Activated naive CD4-positive, alpha-beta T cell treated with anti-CD3 and anti-CD28 coated beads, Interleukin-2, amount 10 ng/mL, durations not matched to agents 7 days and 5 days (primary cell): Measurements from ENCODE around the gene RARRES1.

ENCODE experiments used
- CTCF ChIA-PET: fragments of 350-600 bp; sonication (Branson Sonifier 250); formaldehyde crosslinking; loops from one replicate; lab custom pipeline; 2021; ENCODE audit warnings: antibody characterized with exemption; lab: Charles Lee
- DNase-seq: peaks from one replicate; pipeline ENCODE4 v3.0.0-alpha.2; 2020
- H3K27ac Mint-ChIP-seq: one replicate; pipeline ENCODE4 v1.8.0; 2021; ENCODE audit warnings: mild to moderate bottlenecking, moderate library complexity, mixed read lengths
- H3K27me3 Mint-ChIP-seq: one replicate; pipeline ENCODE4 v1.8.0; 2021; ENCODE audit warnings: mild to moderate bottlenecking, mixed read lengths
- H3K36me3 Mint-ChIP-seq: one replicate; pipeline ENCODE4 v1.8.0; 2021; ENCODE audit warnings: mixed read lengths
- H3K4me1 Mint-ChIP-seq: one replicate; pipeline ENCODE4 v1.8.0; 2021; ENCODE audit warnings: mixed read lengths
- H3K4me3 Mint-ChIP-seq: one replicate; pipeline ENCODE4 v1.8.0; 2021; ENCODE audit warnings: mild to moderate bottlenecking, moderate library complexity, mixed read lengths
- H3K9me3 Mint-ChIP-seq: one replicate; pipeline ENCODE4 v1.8.0; 2021; ENCODE audit warnings: mixed read lengths

RARRES1 gene

GRCh38 chr3:158735296-158736033 lies 3.2 kb upstream of the RARRES1 start:
- Mint-ChIP-seq H3K4me1 (peaks cover 4% of the 10 kb centered on the region), H3K36me3 (no peaks in the 10 kb centered on the region), H3K27me3 (peaks cover 15% of the 10 kb centered on the region), H3K4me3 (no peak overlapping the region), H3K27ac (no peak overlapping the region), H3K9me3 (peaks cover 7% of the 10 kb centered on the region)
- CTCF ChIA-PET, result interaction anchor here (1.0 to 1.6 kb wide), 2 partner anchors 8 to 56 kb away, joined by 3 to 4 read pairs; no protein-coding TSS in a partner anchor
- no peak for DNase-seq

GRCh38 chr3:158733656-158734055 lies 1.4 kb upstream of the RARRES1 start:
- H3K27ac Mint-ChIP-seq, result no peak overlapping the region
- H3K4me3 Mint-ChIP-seq, result no peak overlapping the region
- peaks cover 7% of the 10 kb centered on the region for H3K9me3 Mint-ChIP-seq
- no peaks in the 10 kb centered on the region for H3K36me3 Mint-ChIP-seq
- peaks cover 8% of the 10 kb centered on the region for H3K4me1 Mint-ChIP-seq
- peaks cover 19% of the 10 kb centered on the region for H3K27me3 Mint-ChIP-seq
- no peak for DNase-seq
- CTCF ChIA-PET, result no interaction called here

DNA sequence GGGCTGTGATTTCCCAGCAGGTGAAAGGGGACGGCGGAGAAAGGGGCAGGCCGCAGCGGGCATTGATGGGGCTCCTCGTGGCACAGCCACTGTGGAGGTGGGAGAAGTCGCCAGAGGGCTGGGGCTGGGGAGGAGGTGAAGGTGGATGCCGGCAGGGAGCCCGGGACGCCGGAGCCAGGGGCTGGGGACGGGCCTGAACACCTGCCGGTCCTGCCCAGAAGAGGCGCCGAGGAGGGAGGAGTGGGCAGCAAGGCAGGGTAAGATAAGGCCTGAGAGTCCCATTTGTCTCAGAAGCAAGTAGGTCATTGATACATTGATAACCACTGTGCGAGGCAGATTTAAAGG lies 571 bp upstream of the RARRES1 start:
- H3K9me3 Mint-ChIP-seq, result peaks cover 7% of the 10 kb centered on the region
- peaks cover 19% of the 10 kb centered on the region for H3K27me3 Mint-ChIP-seq
- no peaks in the 10 kb centered on the region for H3K36me3 Mint-ChIP-seq
- H3K4me3 Mint-ChIP-seq, result no peak overlapping the region
- CTCF ChIA-PET, result no interaction called here
- peaks cover 13% of the 10 kb centered on the region for H3K4me1 Mint-ChIP-seq
- DNase-seq, result no peak
- no peak overlapping the region for H3K27ac Mint-ChIP-seq

- peaks cover 19% of the 10 kb centered on the region for H3K27me3 Mint-ChIP-seq
- H3K4me3 Mint-ChIP-seq, result peak overlapping the region; percentile 50
- DNase-seq, result no peak
- H3K36me3 Mint-ChIP-seq, result no peaks in the 10 kb centered on the region
- peaks cover 7% of the 10 kb centered on the region for H3K9me3 Mint-ChIP-seq
- H3K4me1 Mint-ChIP-seq, result peaks cover 23% of the 10 kb centered on the region
- CTCF ChIA-PET, result interaction anchor here (1.1 kb wide), 1 partner anchor 60 kb away, joined by 5 read pairs; no protein-coding TSS in a partner anchor
- H3K27ac Mint-ChIP-seq, result no peak overlapping the region
Measured at GRCh38 chr3:158731486-158731885, 771 bp downstream of the RARRES1 start.

DNA sequence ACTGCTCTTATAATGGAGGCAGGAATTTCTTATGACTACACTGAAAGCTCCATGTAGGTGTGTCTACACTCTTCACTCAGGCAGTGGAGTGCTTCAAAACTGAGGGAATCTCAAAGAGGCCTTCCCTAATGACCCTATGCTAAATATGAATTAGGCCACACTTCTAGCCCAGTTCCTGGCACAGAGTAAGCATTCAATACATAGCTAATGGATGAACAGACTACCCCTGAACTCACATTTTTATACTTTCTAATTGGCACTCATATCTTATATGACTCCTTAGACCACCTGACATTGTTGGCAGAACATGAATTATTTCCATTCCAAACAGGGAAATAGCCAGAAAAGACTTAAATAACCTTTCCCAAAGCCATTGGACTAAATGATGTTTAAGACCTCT lies 3.4 kb downstream of the RARRES1 start:
- peaks cover 26% of the 10 kb centered on the region for H3K4me1 Mint-ChIP-seq
- H3K27ac Mint-ChIP-seq, result no peak overlapping the region
- H3K36me3 Mint-ChIP-seq, result no peaks in the 10 kb centered on the region
- H3K27me3 Mint-ChIP-seq, result peaks cover 19% of the 10 kb centered on the region
- CTCF ChIA-PET, result interaction anchor here (0.7 to 4.2 kb wide), 6 partner anchors 49 to 79 kb away, joined by 3 to 87 read pairs (median 6); partner anchors contain the start of genes LXN and MFSD1
- H3K4me3 Mint-ChIP-seq, result no peak overlapping the region
- no peak for DNase-seq
- H3K9me3 Mint-ChIP-seq, result no peaks in the 10 kb centered on the region

DNA sequence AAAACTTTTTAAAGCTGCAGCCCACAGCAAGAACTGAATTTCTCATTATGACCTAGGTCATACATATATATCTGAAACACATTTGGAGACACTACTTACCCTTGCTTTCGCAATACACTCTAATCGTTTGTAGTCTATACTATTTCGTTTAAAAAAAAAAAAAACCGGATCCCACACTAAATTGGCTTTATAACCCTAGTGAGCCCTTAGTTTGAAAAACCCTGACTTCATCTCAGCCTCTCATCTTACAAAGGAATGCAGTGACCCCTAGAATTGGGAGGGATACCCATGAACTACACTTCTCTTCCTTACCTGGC lies 4.2 kb downstream of the RARRES1 start:
- CTCF ChIA-PET, result interaction anchor here (0.7 to 4.2 kb wide), 28 partner anchors 8 to 118 kb away, joined by 3 to 87 read pairs (median 5); partner anchors contain the start of genes GFM1, LXN and MFSD1
- Mint-ChIP-seq H3K4me1 (peaks cover 30% of the 10 kb centered on the region), H3K4me3 (no peak overlapping the region), H3K36me3 (no peaks in the 10 kb centered on the region), H3K27me3 (peaks cover 16% of the 10 kb centered on the region), H3K9me3 (no peaks in the 10 kb centered on the region), H3K27ac (no peak overlapping the region)
- no peak for DNase-seq

- Mint-ChIP-seq H3K27me3 (peaks cover 11% of the 10 kb centered on the region), H3K4me1 (peaks cover 36% of the 10 kb centered on the region), H3K27ac (no peak overlapping the region), H3K9me3 (no peaks in the 10 kb centered on the region), H3K36me3 (no peaks in the 10 kb centered on the region), H3K4me3 (no peak overlapping the region)
- peak; percentile 64 for DNase-seq
- CTCF ChIA-PET, result interaction anchor here (0.6 to 4.2 kb wide), 29 partner anchors 8 to 529 kb away, joined by 3 to 87 read pairs (median 5); partner anchors contain the start of genes GFM1, LXN and MFSD1
Measured at GRCh38 chr3:158727206-158728060, 4.8 kb downstream of the RARRES1 start.

DNA sequence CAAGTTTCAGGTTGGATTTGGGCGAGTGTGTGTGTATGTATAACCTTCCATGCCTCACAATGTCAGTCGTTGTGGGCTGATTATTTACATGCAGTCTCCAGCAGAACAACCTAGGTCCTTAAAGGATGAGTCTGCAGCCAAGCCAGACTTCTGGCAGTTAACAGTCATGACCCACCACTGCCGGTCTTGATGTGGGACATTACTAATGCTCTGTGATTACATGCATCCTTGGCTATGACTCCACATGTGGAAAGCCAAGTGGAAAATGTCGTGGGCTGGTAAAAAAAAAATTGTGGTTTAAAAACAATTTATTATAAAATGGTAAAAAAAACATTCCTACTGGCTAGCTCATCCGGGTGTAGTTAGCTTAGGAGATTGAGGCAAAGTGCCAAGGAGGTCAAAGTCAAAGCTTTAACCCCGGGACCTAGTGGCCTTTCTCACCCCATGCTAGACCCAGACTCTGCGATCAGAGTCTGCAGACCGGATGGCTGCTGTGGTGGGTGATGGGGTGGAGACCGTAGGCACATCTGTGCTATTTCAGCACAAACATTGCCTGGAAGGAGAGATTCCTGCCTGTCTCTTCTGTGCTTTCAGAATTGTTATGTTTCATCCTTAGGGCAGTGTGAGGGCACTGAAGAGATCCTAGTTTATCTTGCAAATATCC lies 6.8 kb downstream of the RARRES1 start:
- Mint-ChIP-seq H3K9me3 (no peaks in the 10 kb centered on the region), H3K4me1 (peaks cover 47% of the 10 kb centered on the region), H3K4me3 (no peak overlapping the region), H3K27ac (no peak overlapping the region), H3K36me3 (peaks cover 4% of the 10 kb centered on the region), H3K27me3 (peaks cover 4% of the 10 kb centered on the region)
- CTCF ChIA-PET, result interaction anchor here (1.4 to 4.2 kb wide), 2 partner anchors 66 to 77 kb away, joined by 7 to 19 read pairs; partner anchors contain the start of gene MFSD1
- DNase-seq, result no peak

GRCh38 chr3:158723991-158724390 lies 8.3 kb downstream of the RARRES1 start:
- Mint-ChIP-seq H3K27ac (no peak overlapping the region), H3K9me3 (no peaks in the 10 kb centered on the region), H3K4me1 (peaks cover 47% of the 10 kb centered on the region), H3K36me3 (peaks cover 7% of the 10 kb centered on the region), H3K4me3 (no peak overlapping the region), H3K27me3 (no peaks in the 10 kb centered on the region)
- CTCF ChIA-PET, result interaction anchor here (1.1 to 1.4 kb wide), 2 partner anchors 64 to 80 kb away, joined by 3 to 6 read pairs; partner anchors contain the start of gene GFM1
- DNase-seq, result no peak

DNA sequence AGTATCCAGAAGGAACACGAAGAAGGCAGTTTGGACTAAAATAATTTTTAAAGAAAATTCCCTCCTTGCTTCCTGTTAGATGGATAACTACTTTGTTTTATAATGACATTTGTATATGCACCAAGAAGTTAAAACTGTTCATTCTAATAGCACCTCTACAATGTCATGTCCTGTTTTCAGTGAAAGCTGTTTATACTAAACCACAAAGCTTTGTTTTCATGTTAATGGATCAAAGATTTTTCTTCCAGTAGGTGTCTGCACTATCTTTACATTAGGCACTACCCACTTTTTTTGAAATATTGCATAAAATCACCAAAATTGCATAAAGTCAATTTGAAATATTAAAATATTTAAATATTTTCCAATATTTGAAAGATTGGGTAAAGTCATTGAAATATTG lies 10.1 kb downstream of the RARRES1 start:
- no peaks in the 10 kb centered on the region for H3K9me3 Mint-ChIP-seq
- H3K36me3 Mint-ChIP-seq, result peaks cover 7% of the 10 kb centered on the region
- H3K4me1 Mint-ChIP-seq, result peaks cover 31% of the 10 kb centered on the region
- no peaks in the 10 kb centered on the region for H3K27me3 Mint-ChIP-seq
- H3K27ac Mint-ChIP-seq, result no peak overlapping the region
- no peak overlapping the region for H3K4me3 Mint-ChIP-seq
- CTCF ChIA-PET, result interaction anchor here (1.6 kb wide), 1 partner anchor 70 kb away, joined by 5 read pairs; no protein-coding TSS in a partner anchor
- no peak for DNase-seq

- no peaks in the 10 kb centered on the region for H3K9me3 Mint-ChIP-seq
- H3K27me3 Mint-ChIP-seq, result no peaks in the 10 kb centered on the region
- peaks cover 7% of the 10 kb centered on the region for H3K36me3 Mint-ChIP-seq
- CTCF ChIA-PET, result interaction anchor here (1.6 kb wide), 1 partner anchor 9 kb away, joined by 4 read pairs; no protein-coding TSS in a partner anchor
- peaks cover 25% of the 10 kb centered on the region for H3K4me1 Mint-ChIP-seq
- no peak overlapping the region for H3K27ac Mint-ChIP-seq
- H3K4me3 Mint-ChIP-seq, result no peak overlapping the region
- DNase-seq, result no peak
Measured at GRCh38 chr3:158718490-158719170, 13.6 kb downstream of the RARRES1 start.

GRCh38 chr3:158717576-158717975 lies 14.7 kb downstream of the RARRES1 start:
- DNase-seq, result no peak
- no peaks in the 10 kb centered on the region for H3K27me3 Mint-ChIP-seq
- no peak overlapping the region for H3K27ac Mint-ChIP-seq
- H3K9me3 Mint-ChIP-seq, result no peaks in the 10 kb centered on the region
- CTCF ChIA-PET, result interaction anchor here (0.6 to 1.6 kb wide), 3 partner anchors 10 to 85 kb away, joined by 3 to 4 read pairs (median 3); partner anchors contain the start of gene MFSD1
- no peak overlapping the region for H3K4me3 Mint-ChIP-seq
- H3K4me1 Mint-ChIP-seq, result peaks cover 19% of the 10 kb centered on the region
- H3K36me3 Mint-ChIP-seq, result peaks cover 9% of the 10 kb centered on the region

- H3K9me3 Mint-ChIP-seq, result no peaks in the 10 kb centered on the region
- CTCF ChIA-PET, result interaction anchor here (1.2 to 2.7 kb wide), 3 partner anchors 14 to 82 kb away, joined by 4 to 11 read pairs (median 7); no protein-coding TSS in a partner anchor
- no peaks in the 10 kb centered on the region for H3K27me3 Mint-ChIP-seq
- peaks cover 17% of the 10 kb centered on the region for H3K36me3 Mint-ChIP-seq
- no peak for DNase-seq
- peaks cover 3% of the 10 kb centered on the region for H3K4me1 Mint-ChIP-seq
- H3K27ac Mint-ChIP-seq, result no peak overlapping the region
- H3K4me3 Mint-ChIP-seq, result no peak overlapping the region
Measured at GRCh38 chr3:158713094-158713499, 19.2 kb downstream of the RARRES1 start.
